Thoracic aorta (tissue), 2 donors: ENCODE data around the gene AHRR. TPM values are rescaled to one million over a fixed set of nuclear protein-coding genes. Genes with fewer than 3 reads are reported as not detected.
A peak's percentile ranks its signal among the peaks of the same experiment; 100 is the strongest.
"Not testable (repeated sequence)": the region's sequence is repeated elsewhere in the genome, so short reads cannot be mapped to it uniquely, and the experiment has no call there.

Experiments
- ATAC-seq: fragments of 150-250 bp; one replicate; pipeline ENCODE4 v1.8.0; 2017; ENCODE audit warnings: low read depth; ENCODE audit not compliant: insufficient number of reproducible peaks, low FRiP score
- DNase-seq: peaks from one replicate; pipeline ENCODE4 v3.0.0-alpha.2; 2020; ENCODE audit warnings: low spot score
- H3K27ac ChIP-seq, 2 donors: fragments of 200-600 bp; sonication (generic); 1 replicate in 1 of 2; 2 replicates in 1 of 2; pipeline ENCODE4 v1.5.1; 2016; ENCODE audit warnings: mild to moderate bottlenecking in 2 of 2, moderate library complexity in 2 of 2
- H3K27me3 ChIP-seq: fragments of 200-600 bp; sonication (generic); replicated peaks from 2 replicates; pipeline ENCODE4 v1.6.0; 2016; ENCODE audit warnings: mild to moderate bottlenecking; ENCODE audit not compliant: insufficient read depth
- H3K36me3 ChIP-seq: fragments of 200-600 bp; sonication (generic); one replicate; pipeline ENCODE4 v1.5.1; 2016
- H3K4me1 ChIP-seq, 2 donors: fragments of 200-600 bp; sonication (generic); 1 replicate in 1 of 2; 2 replicates in 1 of 2; pipeline versions ENCODE4 v1.5.1 to v1.6.0; 2016; ENCODE audit warnings: low read depth in 2 of 2, mild to moderate bottlenecking in 1 of 2; ENCODE audit not compliant: control insufficient read depth in 1 of 2
- H3K4me3 ChIP-seq: fragments of 200-600 bp; sonication (generic); 2 replicates; pipeline ENCODE4 v1.5.1; 2016; ENCODE audit warnings: mild to moderate bottlenecking
- H3K9me3 ChIP-seq: fragments of 200-600 bp; sonication (generic); 2 replicates; pipeline ENCODE4 v1.5.1; 2016
- total RNA-seq, 2 donors: library from RNA; depleted of rRNA; stranded (reverse); fragments of >200 nt; gene quantifications; one replicate each; pipeline versions ENCODE4 v1.1.0 to v1.2.3, GENCODE V29; 2016
- TF ChIP-seq, protein P1 (sequence below): fragments of 200-600 bp; sonication (generic); IDR thresholded peaks from one replicate; pipeline ENCODE4 v1.5.1; 2019; ENCODE audit warnings: antibody characterized with exemption

AHRR gene
- total RNA-seq = 1 to 10 TPM in 1 of 2 donors, under 1 TPM in 1; 0.85 to 3.1 TPM

DNA sequence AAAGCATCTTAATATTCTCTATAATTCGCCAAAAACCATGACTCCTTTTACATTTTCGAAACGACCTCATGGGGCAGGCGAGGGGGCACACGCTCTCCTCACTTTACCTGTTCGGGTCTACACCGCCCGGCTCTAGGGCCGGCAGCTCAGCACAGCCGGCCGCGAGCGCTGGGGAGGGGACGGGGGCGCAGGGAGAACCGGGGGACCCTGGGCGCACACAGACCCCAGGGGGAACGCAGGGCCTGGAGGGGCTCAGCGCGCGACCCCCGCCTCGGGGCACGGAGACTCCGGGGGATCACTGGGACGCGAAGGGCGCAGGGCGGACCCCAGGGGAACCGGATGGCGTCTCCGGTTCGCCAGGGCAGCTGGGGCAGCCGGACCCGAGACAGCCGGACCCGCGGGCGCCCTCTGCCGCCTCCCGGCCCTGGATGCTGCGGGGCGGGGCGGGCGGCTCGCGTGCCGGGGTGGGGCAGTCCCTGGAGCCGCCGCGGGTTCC, at the start of gene AHRR:
Gene AHRR (plus strand): TSS at position 485 of the 496 bp plus-strand sequence. CDS start 22,189 bp downstream, outside the sequence.
- Histone ChIP-seq H3K27me3 (no peaks in the 10 kb centered on the region), H3K4me1 (peaks cover 7 to 23% of the 10 kb centered on the region in 2 donors), H3K36me3 (no peaks in the 10 kb centered on the region), H3K27ac (no peak within 1 kb of the TSS), H3K4me3 (peak within 1 kb of the TSS; percentile 71), H3K9me3 (no peaks in the 10 kb centered on the region)
- ATAC-seq (no peak), DNase-seq (no peak)
- TF ChIP-seq, protein P1, sequence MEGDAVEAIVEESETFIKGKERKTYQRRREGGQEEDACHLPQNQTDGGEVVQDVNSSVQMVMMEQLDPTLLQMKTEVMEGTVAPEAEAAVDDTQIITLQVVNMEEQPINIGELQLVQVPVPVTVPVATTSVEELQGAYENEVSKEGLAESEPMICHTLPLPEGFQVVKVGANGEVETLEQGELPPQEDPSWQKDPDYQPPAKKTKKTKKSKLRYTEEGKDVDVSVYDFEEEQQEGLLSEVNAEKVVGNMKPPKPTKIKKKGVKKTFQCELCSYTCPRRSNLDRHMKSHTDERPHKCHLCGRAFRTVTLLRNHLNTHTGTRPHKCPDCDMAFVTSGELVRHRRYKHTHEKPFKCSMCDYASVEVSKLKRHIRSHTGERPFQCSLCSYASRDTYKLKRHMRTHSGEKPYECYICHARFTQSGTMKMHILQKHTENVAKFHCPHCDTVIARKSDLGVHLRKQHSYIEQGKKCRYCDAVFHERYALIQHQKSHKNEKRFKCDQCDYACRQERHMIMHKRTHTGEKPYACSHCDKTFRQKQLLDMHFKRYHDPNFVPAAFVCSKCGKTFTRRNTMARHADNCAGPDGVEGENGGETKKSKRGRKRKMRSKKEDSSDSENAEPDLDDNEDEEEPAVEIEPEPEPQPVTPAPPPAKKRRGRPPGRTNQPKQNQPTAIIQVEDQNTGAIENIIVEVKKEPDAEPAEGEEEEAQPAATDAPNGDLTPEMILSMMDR = peak; percentile 17

DNA sequence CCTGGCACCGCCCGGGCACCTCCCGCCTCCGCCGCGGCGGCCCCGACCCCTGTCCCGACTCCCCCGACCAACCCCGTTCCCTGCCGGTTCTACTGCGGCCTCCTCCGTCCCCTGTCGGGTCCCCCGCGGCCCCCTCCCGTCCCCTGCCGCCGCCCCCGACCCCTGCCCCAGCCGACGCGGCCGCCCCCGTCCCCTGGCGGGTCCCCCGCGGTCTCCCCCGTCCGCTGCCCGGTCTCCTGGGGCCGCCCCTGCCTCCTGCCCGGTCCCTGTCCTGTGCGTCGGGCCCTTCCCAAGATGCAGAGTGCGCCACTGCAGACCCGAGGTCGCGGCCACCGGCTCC, 49.7 kb upstream of the AHRR start:
- not testable (repeated sequence) for H3K27me3 ChIP-seq, H3K9me3 ChIP-seq, ATAC-seq, DNase-seq
- Histone ChIP-seq H3K36me3 (peaks cover 11% of the 10 kb centered on the region), H3K4me1 (peaks cover 10 to 16% of the 10 kb centered on the region in 2 donors), H3K4me3 (peak overlapping the region; percentile 95), H3K27ac (peak overlapping the region; percentile 61 to 77)

DNA sequence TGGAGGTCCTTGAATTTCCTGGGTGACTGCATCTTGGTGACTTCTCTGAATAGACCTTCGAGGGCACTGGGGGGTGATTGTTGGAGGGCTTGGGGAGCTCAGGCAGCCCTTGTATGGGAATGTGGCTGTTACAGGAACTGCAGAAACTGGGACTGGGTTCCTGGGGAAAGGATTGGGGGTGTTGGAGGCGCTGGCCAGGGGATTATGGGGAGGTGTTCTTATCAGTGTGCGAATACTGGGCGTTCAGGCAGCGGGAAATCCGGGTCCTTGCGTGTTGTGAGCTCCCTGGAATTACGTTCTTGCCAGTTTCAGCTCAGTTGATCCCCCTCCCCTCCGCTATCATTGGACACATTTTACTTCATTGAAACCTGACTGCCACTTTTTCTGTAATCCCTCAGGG, 48.4 kb upstream of the AHRR start:
- Histone ChIP-seq H3K4me1 (peaks cover 10 to 16% of the 10 kb centered on the region in 2 donors), H3K36me3 (peaks cover 11% of the 10 kb centered on the region)
- ATAC-seq, H3K27me3 ChIP-seq, DNase-seq, H3K27ac ChIP-seq, H3K4me3 ChIP-seq, H3K9me3 ChIP-seq: not testable (repeated sequence)

- H3K4me3 ChIP-seq, H3K9me3 ChIP-seq, H3K27ac ChIP-seq, ATAC-seq, H3K27me3 ChIP-seq, DNase-seq: not testable (repeated sequence)
- peaks cover 10 to 16% of the 10 kb centered on the region in 2 donors for H3K4me1 ChIP-seq
- H3K36me3 ChIP-seq = peaks cover 11% of the 10 kb centered on the region
Measured at GRCh38 chr5:273491-273890, 48.0 kb upstream of the AHRR start.

- DNase-seq, H3K27ac ChIP-seq, H3K9me3 ChIP-seq, H3K4me3 ChIP-seq, H3K27me3 ChIP-seq, ATAC-seq: not testable (repeated sequence)
- peaks cover 11% of the 10 kb centered on the region for H3K36me3 ChIP-seq
- peaks cover 10 to 16% of the 10 kb centered on the region in 2 donors for H3K4me1 ChIP-seq
Measured at GRCh38 chr5:274346-274745, 47.2 kb upstream of the AHRR start.

GRCh38 chr5:278646-279045, 42.9 kb upstream of the AHRR start:
- H3K9me3 ChIP-seq = no peaks in the 10 kb centered on the region
- H3K4me1 ChIP-seq = peaks cover under 1% of the 10 kb centered on the region in 2 donors
- H3K36me3 ChIP-seq = peaks cover 14% of the 10 kb centered on the region
- no peak overlapping the region for H3K4me3 ChIP-seq
- no peak for ATAC-seq
- no peak for DNase-seq
- H3K27me3 ChIP-seq = no peaks in the 10 kb centered on the region
- TF ChIP-seq, protein P1 = no peak
- no peak overlapping the region for H3K27ac ChIP-seq

DNA sequence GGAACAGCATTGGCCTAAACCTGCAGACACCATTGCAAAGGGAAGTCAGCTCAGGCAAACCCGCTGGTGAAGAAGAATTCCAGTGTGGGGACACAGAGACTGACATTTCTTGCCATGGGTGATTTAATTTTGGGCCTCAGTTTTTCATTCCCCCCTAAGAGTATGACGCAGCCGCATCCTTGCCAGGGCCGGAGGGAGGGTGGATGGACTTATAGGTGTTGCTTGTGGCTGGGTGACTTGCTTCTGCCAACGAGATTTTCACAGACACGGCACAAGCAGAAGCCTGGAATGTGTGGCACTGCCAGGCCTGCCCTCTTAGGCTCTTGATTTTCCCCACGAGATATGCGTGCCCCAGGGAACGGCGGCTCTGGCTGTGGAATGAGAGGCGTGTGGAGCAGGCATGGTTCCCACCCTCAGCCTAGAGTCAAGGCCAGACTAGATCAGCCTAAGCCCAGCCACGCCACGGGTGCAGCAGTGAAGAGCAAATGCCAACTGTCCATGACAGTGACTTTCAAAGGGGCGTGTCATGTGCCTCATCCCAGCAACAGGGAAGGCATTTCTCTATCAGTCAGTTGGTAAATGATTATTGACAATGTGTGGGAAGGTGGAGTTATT, 42.4 kb upstream of the AHRR start:
- H3K9me3 ChIP-seq, H3K4me1 ChIP-seq, H3K4me3 ChIP-seq, ATAC-seq, H3K27me3 ChIP-seq, DNase-seq, H3K27ac ChIP-seq: not testable (repeated sequence)
- peaks cover 11% of the 10 kb centered on the region for H3K36me3 ChIP-seq
